Measurements from ENCODE around the gene KIAA0513. TPM values are rescaled to one million over a fixed set of nuclear protein-coding genes. Genes with fewer than 3 reads are reported as not detected.

The KIAA0513 gene
- total and polyA plus RNA-seq, 11 donors: 4.5 to 14.0 (median 9.1) TPM

GRCh38 chr16:85137323-85138072 lies 109.9 kb downstream of the KIAA0513 start:
- WGBS, 4 donors: 0 to 4% (median 2%) methylated on average over 26 to 29 of the region's 29 CpGs
- no peaks in the 10 kb centered on the region for H3K9me3 ChIP-seq
- TF ChIP-seq CTCF (IDR thresholded peaks at IDR 0.05): no peak
- no peak for TF ChIP-seq POLR2A (IDR thresholded peaks at IDR 0.05)
- intact Hi-C loops (cut with DNase I): loop anchor here in 1 of 10 donors (10.0 kb wide), 1 partner anchor 477 kb away; the partner anchor contains the start of gene GSE1
- no peaks in the 10 kb centered on the region for H3K27me3 ChIP-seq
- ATAC-seq: peak; percentile 91 to 94 (median 92)
- peak overlapping the region in 10 of 12 donors; percentile 10 to 52 (median 42) for H3K4me3 ChIP-seq
- H3K36me3 ChIP-seq: no peaks in the 10 kb centered on the region
- peaks cover 3 to 58% (median 39%) of the 10 kb centered on the region in 12 donors for H3K4me1 ChIP-seq
- peak overlapping the region; percentile 52 to 92 (median 76) for H3K27ac ChIP-seq
- peak; percentile 95 to 98 (median 95) for DNase-seq

- H3K4me3 ChIP-seq: peak overlapping the region in 8 of 12 donors; percentile 39 to 52 (median 45)
- H3K27ac ChIP-seq: peak overlapping the region in 10 of 12 donors; percentile 52 to 92 (median 78)
- H3K9me3 ChIP-seq: no peaks in the 10 kb centered on the region
- DNase-seq: no peak
- peaks cover 3 to 65% (median 43%) of the 10 kb centered on the region in 12 donors for H3K4me1 ChIP-seq
- intact Hi-C loops (cut with DNase I): loop anchor here in 1 of 10 donors (10.0 kb wide), 1 partner anchor 477 kb away; the partner anchor contains the start of gene GSE1
- 72 to 92% (median 75%) methylated on average over 11 to 12 of the region's 12 CpGs for WGBS, 4 donors
- H3K36me3 ChIP-seq: no peaks in the 10 kb centered on the region
- no peaks in the 10 kb centered on the region for H3K27me3 ChIP-seq
- TF ChIP-seq POLR2A (IDR thresholded peaks at IDR 0.05): no peak
- no peak for TF ChIP-seq CTCF (IDR thresholded peaks at IDR 0.05)
- ATAC-seq: no peak
Measured at GRCh38 chr16:85138073-85138824, 110.7 kb downstream of the KIAA0513 start.

GRCh38 chr16:85138825-85139627 lies 111.4 kb downstream of the KIAA0513 start:
- Histone ChIP-seq H3K4me3 (no peak overlapping the region), H3K27me3 (no peaks in the 10 kb centered on the region), H3K36me3 (no peaks in the 10 kb centered on the region), H3K9me3 (no peaks in the 10 kb centered on the region), H3K27ac (peak overlapping the region in 1 of 12 donors; percentile 90), H3K4me1 (peaks cover 3 to 73% (median 46%) of the 10 kb centered on the region in 12 donors)
- TF ChIP-seq POLR2A (IDR thresholded peaks at IDR 0.05) (no peak), CTCF (IDR thresholded peaks at IDR 0.05) (no peak)
- 74 to 91% (median 87%) methylated on average over 15 to 16 of the region's 16 CpGs for WGBS, 4 donors
- no peak for DNase-seq
- intact Hi-C loops (cut with DNase I): loop anchor here in 1 of 10 donors (10.0 kb wide), 1 partner anchor 476 kb away; the partner anchor contains the start of gene GSE1
- no peak for ATAC-seq

Data from heart left ventricle (tissue), 16 donors.